HG03025 (cell line): ENCODE measurements around the gene LIPT1.
"Not testable (repeated sequence)": the region's sequence is repeated elsewhere in the genome, so short reads cannot be mapped to it uniquely, and the experiment has no call there.

Experiments used
- ATAC-seq: cut with Tn5 transposase; IDR thresholded peaks from one replicate; pipeline ENCODE4 v1.9.1; 2021; ENCODE audit warnings: mild to moderate bottlenecking, moderate library complexity; ENCODE audit not compliant: unreplicated experiment, low FRiP score

Gene LIPT1

GRCh38 chr2:99171377-99172140 lies 16.8 kb downstream of the LIPT1 start:
- no peak for ATAC-seq

GRCh38 chr2:99180755-99181623 lies 26.2 kb downstream of the LIPT1 start, which contains the start of the genes MITD1 and MRPL30:
TSS of gene MITD1 (minus strand) at chr2:99181058. CDS start at chr2:99180981, 77 bp downstream.
TSS of gene MRPL30 (plus strand) at chr2:99181184. CDS start at chr2:99186204, 5,020 bp downstream.
- ATAC-seq, result peak; percentile 93

GRCh38 chr2:99181624-99182000 lies 26.8 kb downstream of the LIPT1 start:
- no peak for ATAC-seq

GRCh38 chr2:99183025-99183424 lies 28.3 kb downstream of the LIPT1 start:
- no peak for ATAC-seq

GRCh38 chr2:99184811-99185210 lies 30.0 kb downstream of the LIPT1 start:
- ATAC-seq, result no peak

- ATAC-seq, result no peak
Measured at GRCh38 chr2:99187011-99187410, 32.2 kb downstream of the LIPT1 start.

- no peak for ATAC-seq
Measured at GRCh38 chr2:99188357-99188756, 33.6 kb downstream of the LIPT1 start.

GRCh38 chr2:99190548-99190947 lies 35.8 kb downstream of the LIPT1 start:
- no peak for ATAC-seq

- not testable (repeated sequence) for ATAC-seq
Measured at GRCh38 chr2:99192364-99192763, 37.6 kb downstream of the LIPT1 start.

- ATAC-seq, result no peak
Measured at GRCh38 chr2:99198103-99198841, 43.5 kb downstream of the LIPT1 start.

- ATAC-seq, result no peak
Measured at GRCh38 chr2:99200076-99200800, 45.5 kb downstream of the LIPT1 start.

- ATAC-seq, result no peak
Measured at GRCh38 chr2:99201959-99202678, 47.4 kb downstream of the LIPT1 start.

- ATAC-seq, result no peak
Measured at GRCh38 chr2:99205491-99205890, 50.7 kb downstream of the LIPT1 start.
